Neural cell (in vitro differentiated cells): Measurements from ENCODE around the gene ALDH9A1. TPM values are rescaled to one million over a fixed set of nuclear protein-coding genes. Genes with fewer than 3 reads are reported as not detected.
"Not testable (repeated sequence)": the region's sequence is repeated elsewhere in the genome, so short reads cannot be mapped to it uniquely, and the experiment has no call there.

Experiments used
- H2AFZ ChIP-seq: fragments of 200-600, 300-800 bp; sonication (generic), shearing (Covaris generic); 2 replicates; pipeline ENCODE4 v1.6.0; 2014; ENCODE audit warnings: low read depth, mild to moderate bottlenecking, antibody characterized with exemption, low read length, moderate library complexity
- H3F3A ChIP-seq: fragments of 200-600 bp; shearing (Covaris generic); 2 replicates; pipeline ENCODE4 v1.6.1; 2016; ENCODE audit warnings: mild to moderate bottlenecking, moderate library complexity, mixed read lengths, antibody characterized with exemption, low read length; ENCODE audit not compliant: insufficient read depth, poor library complexity, severe bottlenecking
- H3K27ac ChIP-seq: fragments of 200-600, 300-800 bp; sonication (generic), shearing (Covaris generic); 2 replicates; pipeline ENCODE4 v1.5.1; 2014; ENCODE audit warnings: mild to moderate bottlenecking, low read length, moderate library complexity
- H3K27me3 ChIP-seq: fragments of 300-800, 200-600 bp; sonication (generic), shearing (Covaris generic); 2 replicates; pipeline ENCODE4 v1.6.0; 2014; ENCODE audit warnings: mild to moderate bottlenecking, low read depth, low read length, moderate library complexity; ENCODE audit not compliant: insufficient read depth
- H3K36me3 ChIP-seq: fragments of 300-800, 200-600 bp; sonication (generic), shearing (Covaris generic); 2 replicates; pipeline ENCODE4 v1.5.1; 2014; ENCODE audit warnings: mild to moderate bottlenecking, antibody characterized with exemption, low read length, moderate library complexity; ENCODE audit not compliant: insufficient read depth
- H3K4me2 ChIP-seq: fragments of 300-800, 200-600 bp; sonication (generic), shearing (Covaris generic); 2 replicates; pipeline ENCODE4 v1.6.0; 2014; ENCODE audit warnings: mild to moderate bottlenecking, low read length
- H3K4me3 ChIP-seq: fragments of 300-800, 200-600 bp; sonication (generic), shearing (Covaris generic); 2 replicates; pipeline ENCODE4 v1.5.1; 2014; ENCODE audit warnings: mild to moderate bottlenecking, low read length, moderate library complexity
- H3K79me2 ChIP-seq: fragments of 200-600 bp; shearing (Covaris generic); replicated peaks from 2 replicates; pipeline ENCODE4 v1.6.0; 2014; ENCODE audit warnings: mild to moderate bottlenecking, low read length, moderate library complexity; ENCODE audit not compliant: insufficient read depth
- H3K9ac ChIP-seq: fragments of 300-800, 200-600 bp; sonication (generic), shearing (Covaris generic); 2 replicates; pipeline ENCODE4 v1.6.1; 2016; ENCODE audit warnings: mild to moderate bottlenecking, low read length, mixed read lengths
- H3K9me2 ChIP-seq: fragments of 200-600 bp; shearing (Covaris generic); 2 replicates; pipeline ENCODE4 v1.6.1; 2016; ENCODE audit warnings: mild to moderate bottlenecking, low read length, mixed read lengths; ENCODE audit not compliant: insufficient read depth
- H3K9me3 ChIP-seq: fragments of 200-600, 300-800 bp; sonication (generic), shearing (Covaris generic); 2 replicates; pipeline ENCODE4 v1.6.1; 2016; ENCODE audit warnings: mild to moderate bottlenecking, mixed run types, low read length, moderate library complexity, mixed read lengths
- H4K20me1 ChIP-seq: fragments of 200-600 bp; shearing (Covaris generic); 2 replicates; pipeline ENCODE4 v1.6.1; 2016; ENCODE audit warnings: mild to moderate bottlenecking, mixed run types; ENCODE audit not compliant: insufficient read depth
- CTCF ChIP-seq: fragments of 450-650 bp; IDR thresholded peaks from 2 replicates; pipeline ENCODE4 v1.5.1; 2014; ENCODE audit warnings: antibody characterized with exemption, mild to moderate bottlenecking, moderate library complexity; ENCODE audit not compliant: poor library complexity, severe bottlenecking
- EP300 ChIP-seq: fragments of 450-650 bp; conservative IDR thresholded peaks from 2 replicates; pipeline ENCODE4 v1.6.1; 2014; ENCODE audit warnings: antibody characterized with exemption, mild to moderate bottlenecking, moderate library complexity; ENCODE audit not compliant: poor library complexity, severe bottlenecking
- EZH2 ChIP-seq: fragments of 200-600, 300-800 bp; shearing (Covaris generic), sonication (generic); IDR thresholded peaks from 2 replicates; pipeline ENCODE4 v1.6.1; 2014; ENCODE audit warnings: antibody characterized with exemption, low read length, borderline replicate concordance, mild to moderate bottlenecking; ENCODE audit not compliant: insufficient read depth, poor library complexity, severe bottlenecking
- MXI1 ChIP-seq: fragments of 450-650 bp; conservative IDR thresholded peaks from 2 replicates; pipeline ENCODE4 v1.6.1; 2014; ENCODE audit warnings: antibody characterized with exemption, mild to moderate bottlenecking; ENCODE audit not compliant: poor library complexity, severe bottlenecking
- POLR2AphosphoS5 ChIP-seq: IDR thresholded peaks from 2 replicates; pipeline ENCODE4 v1.6.1; 2012
- RAD21 ChIP-seq: fragments of 450-650 bp; conservative IDR thresholded peaks from 2 replicates; pipeline ENCODE4 v1.6.1; 2014; ENCODE audit warnings: antibody characterized with exemption, mild to moderate bottlenecking, moderate library complexity
- REST ChIP-seq: IDR thresholded peaks from 2 replicates; pipeline ENCODE4 v1.6.1; 2012; ENCODE audit warnings: borderline replicate concordance
- SMC3 ChIP-seq: fragments of 450-650 bp; conservative IDR thresholded peaks from 2 replicates; pipeline ENCODE4 v1.6.1; 2014; ENCODE audit warnings: antibody characterized with exemption, mild to moderate bottlenecking, moderate library complexity; ENCODE audit not compliant: poor library complexity
- TAF1 ChIP-seq: IDR thresholded peaks from 2 replicates; pipeline ENCODE4 v1.6.1; 2012; ENCODE audit warnings: low read depth
- polyA plus RNA-seq: library from polyadenylated mRNA; depleted of rRNA; stranded (reverse); fragments of >200 nt; gene quantifications from 2 replicates; pipeline ENCODE4 v1.2.3, GENCODE V29; 2014

The ALDH9A1 gene
- polyA plus RNA-seq, 1 donor from 2014 or later = 25.5 TPM

GRCh38 chr1:165686121-165686970 is 12.0 kb downstream of the ALDH9A1 start:
- Histone ChIP-seq H3K9me2 (no peaks in the 10 kb centered on the region), H3K4me3 (no peak overlapping the region), H3K27ac (no peak overlapping the region), H4K20me1 (no peaks in the 10 kb centered on the region), H3K9me3 (no peaks in the 10 kb centered on the region), H3K9ac (no peak overlapping the region), H2AFZ (no peak overlapping the region), H3K36me3 (peaks cover 1% of the 10 kb centered on the region), H3F3A (no peaks in the 10 kb centered on the region), H3K4me2 (no peak overlapping the region), H3K79me2 (peaks cover 10% of the 10 kb centered on the region), H3K27me3 (no peaks in the 10 kb centered on the region)
- no peak for TF ChIP-seq POLR2AphosphoS5
- TF ChIP-seq RAD21 = no peak
- no peak for TF ChIP-seq CTCF
- no peak for TF ChIP-seq SMC3
- no peak for TF ChIP-seq TAF1
- no peak for TF ChIP-seq EZH2
- TF ChIP-seq MXI1 = no peak
- TF ChIP-seq REST = no peak

GRCh38 chr1:165683848-165684485 is 14.4 kb downstream of the ALDH9A1 start:
- Histone ChIP-seq H3K9ac (no peak overlapping the region), H2AFZ (no peak overlapping the region), H3K4me3 (no peak overlapping the region), H3K4me2 (no peak overlapping the region), H3K9me3 (no peaks in the 10 kb centered on the region), H3K27me3 (no peaks in the 10 kb centered on the region), H3K79me2 (peaks cover 10% of the 10 kb centered on the region), H3K27ac (no peak overlapping the region), H3K9me2 (no peaks in the 10 kb centered on the region), H3K36me3 (peaks cover 5% of the 10 kb centered on the region), H3F3A (no peaks in the 10 kb centered on the region), H4K20me1 (no peaks in the 10 kb centered on the region)
- TF ChIP-seq EP300 = no peak
- TF ChIP-seq POLR2AphosphoS5 = no peak
- TF ChIP-seq MXI1 = no peak
- TF ChIP-seq EZH2 = no peak
- TF ChIP-seq SMC3 = no peak
- TF ChIP-seq RAD21 = no peak
- TF ChIP-seq TAF1 = no peak
- no peak for TF ChIP-seq CTCF
- no peak for TF ChIP-seq REST

GRCh38 chr1:165680773-165681172 is 17.6 kb downstream of the ALDH9A1 start:
- H3K27ac ChIP-seq, H3K4me3 ChIP-seq, H3K9ac ChIP-seq, H3K9me2 ChIP-seq, H2AFZ ChIP-seq, H3K27me3 ChIP-seq, H4K20me1 ChIP-seq, H3K36me3 ChIP-seq, H3K4me2 ChIP-seq, H3F3A ChIP-seq, H3K79me2 ChIP-seq, H3K9me3 ChIP-seq: not testable (repeated sequence)
